HL-60 (cell line): ENCODE results near the gene HBM.
"Not testable (repeated sequence)": the region's sequence is repeated elsewhere in the genome, so short reads cannot be mapped to it uniquely, and the experiment has no call there.

ENCODE experiments used
- CTCF ChIP-seq: IDR thresholded peaks from one replicate; pipeline ENCODE4 v1.5.1; 2011; ENCODE audit warnings: low read length, control low read depth, inconsistent platforms; ENCODE audit not compliant: insufficient read depth
- GABPA ChIP-seq: IDR thresholded peaks from 2 replicates; pipeline ENCODE4 v1.6.1; 2012; ENCODE audit warnings: low read depth
- POLR2AphosphoS5 ChIP-seq: IDR thresholded peaks from 2 replicates; pipeline ENCODE4 v1.6.1; 2012; ENCODE audit warnings: low read depth
- REST ChIP-seq: IDR thresholded peaks from 2 replicates; pipeline ENCODE4 v1.6.1; 2012; ENCODE audit warnings: low read depth; ENCODE audit not compliant: insufficient replicate concordance
- SPI1 ChIP-seq: IDR thresholded peaks from 2 replicates; pipeline ENCODE4 v1.6.1; 2012; ENCODE audit warnings: low read depth, mild to moderate bottlenecking, borderline replicate concordance

- not testable (repeated sequence) for TF ChIP-seq CTCF, POLR2AphosphoS5, GABPA, REST, SPI1
These were observed 12.1 kb upstream of the HBM start for GRCh38 chr16:153550-154216.
